Activated T-cell treated with anti-CD3 and anti-CD28 coated beads, Interleukin-2, amount 50 U/mL, for 72 hours (primary cell): ENCODE results near the gene WDFY4. TPM values are rescaled to one million over a fixed set of nuclear protein-coding genes. Genes with fewer than 3 reads are reported as not detected.

Source experiments
- ATAC-seq, 2 donors: fragments of 150-1000 bp; cut with Tn5 transposase; replicated peaks in 1 of 2; 2 replicates each; pipeline ENCODE4 v1.10.0; 2021; ENCODE audit warnings: moderate library complexity in 2 of 2, mild to moderate bottlenecking in 1 of 2
- DNase-seq, 2 donors: peaks; one replicate each; pipeline ENCODE4 v3.0.0; 2021 to 2022; ENCODE audit warnings: mixed read lengths in 1 of 2
- H3K27ac Mint-ChIP-seq: one replicate; pipeline ENCODE4 v1.8.0; 2022; ENCODE audit warnings: mild to moderate bottlenecking, moderate library complexity, mixed read lengths
- H3K27me3 Mint-ChIP-seq: one replicate; pipeline ENCODE4 v1.8.0; 2022; ENCODE audit warnings: low read depth, mixed read lengths
- H3K36me3 Mint-ChIP-seq, 2 donors: one replicate each; pipeline ENCODE4 v1.8.0; 2022; ENCODE audit warnings: mixed read lengths in 2 of 2, mild to moderate bottlenecking in 1 of 2; ENCODE audit not compliant: insufficient read depth in 2 of 2
- H3K4me1 Mint-ChIP-seq: one replicate; pipeline ENCODE4 v1.8.0; 2022; ENCODE audit warnings: low read depth, mixed read lengths
- H3K4me3 Mint-ChIP-seq, 2 donors: one replicate each; pipeline ENCODE4 v1.8.0; 2022; ENCODE audit warnings: mild to moderate bottlenecking in 2 of 2, mixed read lengths in 2 of 2, moderate library complexity in 2 of 2
- H3K9me3 Mint-ChIP-seq, 2 donors: one replicate each; pipeline ENCODE4 v1.8.0; 2022; ENCODE audit warnings: mixed read lengths in 2 of 2
- total RNA-seq, 2 donors: library from RNA; stranded (reverse); gene quantifications; one replicate each; pipeline ENCODE4 v1.2.3, GENCODE V29; 2022

Gene WDFY4
- total RNA-seq, 2 donors from 2014 or later: 0.58 to 1.7 TPM

DNA sequence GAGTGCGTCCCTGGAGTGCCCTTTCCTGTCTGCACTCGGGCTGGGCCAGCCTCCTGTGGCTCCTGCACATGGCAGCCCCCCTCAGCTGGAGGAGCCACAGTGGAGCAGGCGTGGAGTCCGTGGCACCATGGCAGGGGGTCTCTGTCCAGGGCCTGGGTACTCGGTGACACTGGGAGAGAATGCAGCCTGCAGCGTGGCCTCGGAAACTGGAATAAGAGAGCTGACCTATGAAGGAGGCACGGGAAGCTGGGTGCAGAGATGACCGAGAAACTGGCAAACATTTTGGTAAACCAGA is 25.8 kb upstream of the WDFY4 start:
- no peaks in the 10 kb centered on the region for H3K9me3 Mint-ChIP-seq
- no peak for DNase-seq
- H3K27me3 Mint-ChIP-seq: peaks cover 27% of the 10 kb centered on the region
- no peaks in the 10 kb centered on the region for H3K36me3 Mint-ChIP-seq
- no peak overlapping the region for H3K27ac Mint-ChIP-seq
- no peak for ATAC-seq
- H3K4me3 Mint-ChIP-seq: no peak overlapping the region
- H3K4me1 Mint-ChIP-seq: peaks cover 13% of the 10 kb centered on the region

DNA sequence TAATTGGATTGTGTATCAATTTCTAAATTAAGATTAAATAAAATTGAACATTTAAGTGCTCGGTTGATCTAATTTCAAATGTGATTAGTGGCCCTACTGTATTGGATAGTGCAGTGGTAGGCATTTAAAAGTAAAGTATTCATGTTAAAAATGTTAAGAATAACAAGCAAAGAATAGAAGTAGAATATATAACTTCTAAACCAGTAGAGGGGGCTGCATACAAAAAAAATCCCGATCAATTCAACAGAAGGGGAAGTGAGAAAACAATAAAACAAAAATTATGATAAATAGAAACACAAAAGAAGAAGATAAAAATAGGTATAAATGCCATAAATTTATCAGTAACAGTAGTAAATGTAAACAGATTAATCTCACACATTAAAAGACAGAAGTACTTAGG is 24.9 kb upstream of the WDFY4 start:
- peaks cover 0 to under 1% of the 10 kb centered on the region in 2 donors for H3K36me3 Mint-ChIP-seq
- peaks cover 13% of the 10 kb centered on the region for H3K4me1 Mint-ChIP-seq
- no peak overlapping the region for H3K27ac Mint-ChIP-seq
- ATAC-seq: no peak
- DNase-seq: no peak
- H3K9me3 Mint-ChIP-seq: peaks cover 0 to under 1% of the 10 kb centered on the region in 2 donors
- no peak overlapping the region for H3K4me3 Mint-ChIP-seq
- H3K27me3 Mint-ChIP-seq: peaks cover 20% of the 10 kb centered on the region

DNA sequence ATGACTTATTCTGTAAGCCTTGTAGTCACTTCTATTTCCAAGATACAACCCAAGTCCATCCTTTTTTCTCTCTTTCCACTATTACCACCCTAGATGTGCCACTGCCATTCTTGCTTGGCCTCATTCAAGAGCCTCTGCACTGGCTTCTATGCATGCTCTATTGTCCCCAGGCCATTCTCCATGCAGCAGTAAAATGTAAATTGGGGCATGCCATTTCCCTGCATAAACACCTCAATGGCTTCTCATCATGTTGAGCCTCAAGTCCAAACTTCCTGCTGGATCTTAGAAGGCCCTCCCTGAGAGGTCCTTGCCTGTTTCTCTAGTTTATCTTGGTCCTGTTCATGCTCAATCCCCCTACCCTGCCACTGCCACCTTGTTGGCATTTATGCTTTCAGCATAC is 23.2 kb upstream of the WDFY4 start:
- Mint-ChIP-seq H3K4me3 (no peak overlapping the region), H3K4me1 (peaks cover 12% of the 10 kb centered on the region), H3K27ac (no peak overlapping the region), H3K9me3 (peaks cover 0 to 3% of the 10 kb centered on the region in 2 donors), H3K36me3 (peaks cover 0 to 3% of the 10 kb centered on the region in 2 donors), H3K27me3 (peaks cover 13% of the 10 kb centered on the region)
- no peak for ATAC-seq
- no peak for DNase-seq

DNA sequence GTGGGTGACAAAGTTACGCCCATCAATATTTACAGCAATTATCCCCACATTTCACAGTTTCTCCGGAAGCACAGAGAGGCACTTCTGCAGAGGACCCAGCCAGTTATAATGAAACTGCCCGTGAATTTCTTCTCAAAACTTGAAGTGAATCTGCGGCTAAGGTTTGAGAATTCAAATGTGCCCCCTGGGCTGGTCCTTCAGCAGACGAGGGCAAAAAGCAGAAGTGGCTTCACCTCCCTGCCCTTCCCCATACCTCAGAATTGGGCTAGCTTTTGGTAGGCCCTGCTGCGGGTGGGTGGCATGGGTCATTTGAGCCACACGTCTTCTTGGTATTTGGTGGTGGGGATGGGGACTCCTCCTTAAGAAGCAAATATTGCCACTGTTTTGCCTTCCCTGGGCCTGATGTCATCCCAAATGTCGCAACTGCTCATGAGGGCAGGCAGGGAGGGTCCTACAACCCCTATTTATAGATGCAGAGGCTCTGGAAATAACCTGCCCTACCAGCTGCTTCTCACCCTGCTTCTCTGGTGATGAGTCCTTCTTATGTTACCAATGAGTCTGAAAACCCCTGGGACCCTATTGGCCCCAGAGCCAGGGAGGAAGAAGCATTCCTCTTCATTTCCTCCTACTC is 16.6 kb upstream of the WDFY4 start:
- H3K9me3 Mint-ChIP-seq: peaks cover 0 to 3% of the 10 kb centered on the region in 2 donors
- no peaks in the 10 kb centered on the region for H3K4me1 Mint-ChIP-seq
- DNase-seq: no peak
- H3K27ac Mint-ChIP-seq: no peak overlapping the region
- H3K36me3 Mint-ChIP-seq: peaks cover 0 to 3% of the 10 kb centered on the region in 2 donors
- H3K27me3 Mint-ChIP-seq: no peaks in the 10 kb centered on the region
- no peak for ATAC-seq
- H3K4me3 Mint-ChIP-seq: no peak overlapping the region

DNA sequence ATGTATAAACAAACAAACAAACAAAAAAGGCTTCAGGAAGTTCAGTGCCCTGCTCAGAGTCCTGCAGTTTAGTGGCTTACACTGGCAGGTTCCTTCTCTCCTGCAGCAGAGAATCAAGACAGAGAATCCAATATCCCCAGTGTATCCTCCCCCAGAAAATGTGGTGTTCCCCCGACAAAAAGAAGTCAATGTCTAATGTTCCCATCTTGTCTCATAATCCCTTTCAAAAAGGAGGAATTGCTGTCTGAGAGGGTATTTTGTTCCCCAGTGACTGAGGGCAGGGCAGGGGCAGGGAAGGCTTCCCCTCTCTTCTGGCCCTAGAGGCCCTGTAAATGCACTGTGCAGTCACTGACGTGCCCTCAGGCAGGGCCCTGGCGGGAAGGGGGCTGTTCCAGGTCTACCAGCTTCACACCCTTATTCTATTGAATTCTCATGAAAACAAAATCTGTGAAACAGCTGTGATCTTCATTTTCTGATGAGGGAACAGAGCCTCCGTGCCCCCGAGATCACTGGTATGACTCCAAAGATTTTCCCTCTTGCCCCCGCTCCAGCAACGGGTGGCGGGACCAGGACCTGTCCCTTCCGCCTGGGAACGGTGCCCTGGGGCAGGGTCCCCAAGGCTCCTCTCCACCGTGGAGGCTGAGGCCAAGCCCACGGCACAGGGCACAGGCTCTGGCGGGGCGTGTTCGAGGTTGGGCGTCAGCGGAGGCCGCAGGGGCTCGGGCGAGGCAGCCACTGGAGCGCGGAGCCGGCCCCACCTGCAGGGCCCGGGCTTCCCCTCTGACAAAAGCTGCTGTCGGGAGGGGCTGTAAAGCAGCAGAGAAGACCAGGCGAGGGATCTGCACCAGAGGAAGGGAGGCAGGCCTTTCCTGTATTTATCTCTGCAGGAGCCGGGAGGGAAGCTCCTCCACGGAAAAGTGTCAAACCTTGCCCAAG is 13.4 kb upstream of the WDFY4 start:
- H3K9me3 Mint-ChIP-seq: no peaks in the 10 kb centered on the region
- no peaks in the 10 kb centered on the region for H3K27me3 Mint-ChIP-seq
- ATAC-seq (no peak), DNase-seq (no peak)
- H3K4me3 Mint-ChIP-seq: no peak overlapping the region
- H3K27ac Mint-ChIP-seq: no peak overlapping the region
- no peaks in the 10 kb centered on the region for H3K36me3 Mint-ChIP-seq
- H3K4me1 Mint-ChIP-seq: no peaks in the 10 kb centered on the region

DNA sequence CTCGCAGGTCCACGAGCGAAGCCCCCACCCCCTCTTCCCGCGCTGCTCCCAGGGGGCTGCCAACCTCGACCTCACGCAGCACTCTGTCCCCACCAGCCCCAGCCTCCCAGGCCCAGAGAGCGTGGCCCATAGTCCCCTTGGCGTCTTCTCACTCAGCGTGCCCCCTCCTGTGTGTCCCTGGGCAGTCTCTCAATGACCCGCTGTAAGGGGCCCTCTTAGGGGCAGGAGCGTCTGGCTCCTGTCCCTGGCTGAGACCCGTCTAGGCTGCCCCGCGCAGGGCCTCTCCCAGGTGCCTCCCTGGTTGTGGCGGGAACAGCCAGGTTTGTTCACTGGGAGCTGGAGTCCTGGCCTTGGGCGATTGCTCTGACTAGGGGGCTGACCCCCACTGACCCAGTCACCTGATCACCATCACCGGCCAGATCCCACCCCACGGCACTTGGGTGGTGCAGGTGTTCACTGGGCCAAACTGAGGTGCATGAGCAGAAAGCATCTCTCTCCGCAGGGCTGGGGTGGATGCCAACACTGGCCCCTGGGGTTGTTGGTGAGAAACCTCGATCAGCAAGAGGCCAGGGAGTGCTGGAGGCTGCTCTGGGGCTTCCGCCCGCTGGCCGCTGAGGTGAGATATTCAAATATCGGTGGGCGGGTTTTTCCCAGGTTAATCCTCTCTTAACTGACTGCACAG is 12.6 kb upstream of the WDFY4 start:
- no peak overlapping the region for H3K27ac Mint-ChIP-seq

DNA sequence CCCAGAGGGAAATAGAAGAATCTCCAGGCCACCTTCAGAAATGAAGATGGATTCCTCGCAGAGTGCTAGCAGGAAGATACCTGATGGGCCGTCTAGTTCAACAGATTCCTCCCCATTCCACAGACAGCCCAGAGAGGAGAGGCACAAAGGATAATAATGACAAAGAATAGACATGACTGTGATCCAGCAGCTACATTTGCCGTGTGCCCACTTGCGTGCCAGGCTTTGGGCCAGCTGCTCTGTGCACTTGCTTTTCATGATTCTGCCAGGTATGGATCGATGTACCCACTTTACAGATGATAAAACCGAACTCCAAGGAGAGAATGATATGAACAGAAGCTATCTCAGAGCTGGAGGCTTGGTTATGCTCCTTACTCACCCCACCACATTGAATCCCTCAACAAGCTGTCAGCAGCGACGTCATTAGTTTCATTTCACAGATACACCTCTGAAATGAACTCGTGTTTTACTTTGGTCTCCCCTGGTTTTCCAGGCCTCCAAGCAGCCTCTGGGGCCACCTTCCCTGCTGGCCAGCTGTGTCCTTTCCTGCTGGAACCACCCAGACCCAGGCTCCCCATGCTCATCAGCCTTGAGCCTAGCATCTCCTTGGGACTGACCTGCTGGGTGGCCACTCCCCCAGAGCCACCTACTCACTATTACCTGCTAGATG is 11.9 kb upstream of the WDFY4 start:
- H3K36me3 Mint-ChIP-seq: no peaks in the 10 kb centered on the region
- H3K27me3 Mint-ChIP-seq: no peaks in the 10 kb centered on the region
- no peaks in the 10 kb centered on the region for H3K4me1 Mint-ChIP-seq
- H3K9me3 Mint-ChIP-seq: no peaks in the 10 kb centered on the region
- H3K27ac Mint-ChIP-seq: no peak overlapping the region
- no peak overlapping the region for H3K4me3 Mint-ChIP-seq
- ATAC-seq (no peak), DNase-seq (no peak)

More for the DNA sequence above, 12.6 kb upstream of the WDFY4 start:
- no peak for ATAC-seq
- H3K27me3 Mint-ChIP-seq: no peaks in the 10 kb centered on the region
- no peaks in the 10 kb centered on the region for H3K9me3 Mint-ChIP-seq
- no peak for DNase-seq
- H3K36me3 Mint-ChIP-seq: no peaks in the 10 kb centered on the region
- H3K4me1 Mint-ChIP-seq: no peaks in the 10 kb centered on the region
- H3K4me3 Mint-ChIP-seq: no peak overlapping the region

DNA sequence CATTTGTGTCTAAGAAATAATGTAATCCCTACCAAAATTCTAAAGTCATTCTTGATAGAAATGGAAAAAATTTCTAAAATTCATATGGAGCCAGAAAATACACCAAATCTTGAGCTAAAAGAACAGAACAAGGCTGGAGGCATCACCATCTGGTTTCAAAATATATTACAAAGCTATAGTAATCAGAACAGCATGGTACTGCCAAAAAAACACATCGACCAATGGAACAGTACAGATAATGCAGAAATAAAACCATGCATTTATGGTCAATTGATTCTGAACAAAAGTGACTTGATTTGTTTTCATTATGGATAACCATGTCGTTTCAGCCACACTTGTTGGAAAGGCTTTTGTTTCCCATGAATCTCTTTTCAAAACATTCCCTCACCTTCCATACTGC is 7.0 kb upstream of the WDFY4 start:
- no peaks in the 10 kb centered on the region for H3K4me1 Mint-ChIP-seq
- no peaks in the 10 kb centered on the region for H3K27me3 Mint-ChIP-seq
- ATAC-seq (no peak), DNase-seq (no peak)
- no peak overlapping the region for H3K27ac Mint-ChIP-seq
- peaks cover 2 to 3% of the 10 kb centered on the region in 2 donors for H3K9me3 Mint-ChIP-seq
- no peak overlapping the region for H3K4me3 Mint-ChIP-seq
- peaks cover 0 to 1% of the 10 kb centered on the region in 2 donors for H3K36me3 Mint-ChIP-seq

DNA sequence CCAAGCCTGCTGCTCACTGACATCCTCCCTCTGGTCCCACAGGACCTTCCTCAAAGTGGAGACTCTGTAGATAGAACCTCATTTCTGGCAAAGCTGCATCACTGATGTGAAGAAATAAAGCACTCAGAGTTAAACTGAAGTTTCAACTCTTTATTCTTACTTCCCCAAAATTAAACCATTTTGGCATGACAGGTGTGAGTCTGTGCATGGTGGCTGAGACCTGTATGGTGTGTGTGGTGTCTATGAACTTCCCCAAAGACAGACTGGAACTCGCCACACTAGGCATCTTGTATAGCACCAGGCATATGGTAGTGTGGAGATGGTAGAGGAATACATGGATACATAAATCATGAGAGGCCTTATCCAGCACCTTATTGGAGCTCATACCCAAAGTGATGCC is 6.6 kb upstream of the WDFY4 start:
- Mint-ChIP-seq H3K27me3 (no peaks in the 10 kb centered on the region), H3K4me1 (no peaks in the 10 kb centered on the region), H3K36me3 (peaks cover 0 to 1% of the 10 kb centered on the region in 2 donors), H3K9me3 (peaks cover 2 to 3% of the 10 kb centered on the region in 2 donors), H3K27ac (no peak overlapping the region), H3K4me3 (no peak overlapping the region)
- no peak for ATAC-seq
- no peak for DNase-seq

DNA sequence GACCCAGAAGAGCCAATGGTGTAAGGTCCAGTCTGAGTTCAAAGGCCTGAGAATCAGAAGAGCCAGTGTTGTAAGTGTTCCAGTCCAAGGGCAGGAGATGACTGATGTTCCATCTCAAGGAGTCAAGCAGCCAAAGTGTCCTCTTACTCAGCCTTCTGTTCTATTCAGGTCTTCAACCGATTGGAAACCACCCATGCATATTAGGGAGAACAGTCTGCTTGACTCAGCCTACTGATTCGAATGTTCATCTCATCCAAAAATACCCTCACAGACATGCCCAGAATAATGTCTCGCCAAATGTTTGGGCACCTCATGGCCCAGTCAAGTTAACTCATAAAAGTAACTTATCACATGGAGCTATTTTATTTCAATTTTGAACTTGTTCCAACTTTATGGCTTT is 2.9 kb upstream of the WDFY4 start:
- Mint-ChIP-seq H3K27me3 (no peaks in the 10 kb centered on the region), H3K9me3 (peaks cover 2 to 3% of the 10 kb centered on the region in 2 donors), H3K27ac (no peak overlapping the region), H3K36me3 (peaks cover 0 to 1% of the 10 kb centered on the region in 2 donors), H3K4me1 (no peaks in the 10 kb centered on the region), H3K4me3 (no peak overlapping the region)
- no peak for DNase-seq
- no peak for ATAC-seq

DNA sequence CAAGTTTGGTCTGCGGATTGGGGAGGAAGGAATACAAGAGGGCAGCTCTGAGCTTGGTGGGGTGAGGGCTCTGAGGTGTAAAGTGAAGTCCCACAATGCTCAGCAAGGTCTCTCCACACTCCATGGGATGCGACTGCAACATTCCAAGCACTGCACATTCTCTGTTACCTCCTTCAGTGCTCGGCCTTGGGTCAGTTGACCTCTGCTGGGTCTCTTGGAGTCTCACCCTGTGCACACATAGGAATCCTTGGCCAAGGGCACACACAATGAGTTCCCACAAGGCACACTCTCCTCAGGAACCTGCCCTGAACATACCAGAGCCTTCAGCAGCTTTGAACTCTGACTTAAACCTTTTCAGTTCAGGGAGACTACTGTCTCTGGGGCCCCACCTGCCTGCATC is 2.4 kb upstream of the WDFY4 start:
- DNase-seq (no peak), ATAC-seq (no peak)
- Mint-ChIP-seq H3K27ac (no peak overlapping the region), H3K36me3 (peaks cover 0 to 1% of the 10 kb centered on the region in 2 donors), H3K9me3 (peaks cover 2 to 3% of the 10 kb centered on the region in 2 donors), H3K4me1 (no peaks in the 10 kb centered on the region), H3K4me3 (no peak overlapping the region), H3K27me3 (no peaks in the 10 kb centered on the region)

DNA sequence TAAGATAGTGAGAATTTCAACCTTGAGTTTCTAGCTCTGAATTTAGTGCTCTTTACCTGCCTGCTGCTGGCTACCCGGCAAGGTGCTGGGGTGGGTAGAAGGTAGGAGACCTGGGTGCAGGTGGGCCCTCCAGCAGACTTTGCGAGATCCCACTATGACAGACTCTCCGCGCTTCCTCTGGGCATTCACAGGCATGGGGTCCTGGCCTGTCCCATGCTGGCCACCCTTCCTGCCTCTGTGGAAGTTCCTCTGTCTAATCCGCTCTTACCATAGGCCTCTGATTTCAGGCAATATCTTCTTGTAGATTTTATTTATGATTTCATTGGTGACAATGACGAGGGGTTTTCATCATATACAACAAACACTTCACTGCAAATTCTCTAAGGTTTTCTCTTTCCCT is 1.2 kb upstream of the WDFY4 start:
- no peak overlapping the region for H3K4me3 Mint-ChIP-seq
- H3K9me3 Mint-ChIP-seq: no peaks in the 10 kb centered on the region
- H3K36me3 Mint-ChIP-seq: no peaks in the 10 kb centered on the region
- H3K4me1 Mint-ChIP-seq: no peaks in the 10 kb centered on the region
- ATAC-seq (no peak), DNase-seq (no peak)
- no peak overlapping the region for H3K27ac Mint-ChIP-seq
- peaks cover 3% of the 10 kb centered on the region for H3K27me3 Mint-ChIP-seq

DNA sequence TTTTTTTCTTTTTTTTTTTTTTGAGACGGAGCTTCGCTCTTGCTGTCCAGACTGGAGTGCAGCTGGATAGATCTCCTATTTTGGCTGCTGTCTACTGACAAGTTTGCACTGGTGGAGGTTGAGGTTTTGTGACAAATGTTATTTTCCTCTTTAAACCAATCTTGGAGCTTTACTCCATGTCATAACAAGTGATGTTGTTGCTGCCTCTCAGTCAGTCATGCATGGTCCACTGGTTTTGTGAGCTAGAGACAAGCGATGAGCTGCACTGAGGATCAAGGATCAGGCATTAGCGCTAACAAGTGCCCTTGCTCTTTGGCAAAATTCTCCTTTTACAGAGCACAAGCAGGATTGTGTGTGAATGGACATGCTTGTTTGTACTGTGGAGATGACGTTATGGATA is 805 bp upstream of the WDFY4 start:
- Mint-ChIP-seq H3K36me3 (no peaks in the 10 kb centered on the region), H3K27me3 (peaks cover 8% of the 10 kb centered on the region), H3K4me1 (no peaks in the 10 kb centered on the region), H3K9me3 (no peaks in the 10 kb centered on the region), H3K4me3 (no peak overlapping the region), H3K27ac (no peak overlapping the region)
- DNase-seq (no peak), ATAC-seq (no peak)
